Activated gamma-delta T cell (primary cell): ENCODE measurements around the gene CERCAM.
A peak's percentile ranks its signal among the peaks of the same experiment; 100 is the strongest.

ENCODE experiments used
- DNase-seq: peaks from one replicate; lab custom pipeline; 2025; lab: John Stamatoyannopoulos, UW
- total RNA-seq, 2 donors: gene quantifications; one replicate each; lab custom pipeline; 2026; lab: John Stamatoyannopoulos, UW

Gene CERCAM
- total RNA-seq: 1.6 to 3.1 reads per million in 2 donors

GRCh38 chr9:128420651-128421481 is at the start of gene CERCAM:
TSS of gene CERCAM (plus strand) at chr9:128420857. CDS start at chr9:128420878, 21 bp downstream.
- peak; percentile 43 for DNase-seq

GRCh38 chr9:128371630-128372117 is 49.0 kb upstream of the CERCAM start:
- DNase-seq: no peak

DNA sequence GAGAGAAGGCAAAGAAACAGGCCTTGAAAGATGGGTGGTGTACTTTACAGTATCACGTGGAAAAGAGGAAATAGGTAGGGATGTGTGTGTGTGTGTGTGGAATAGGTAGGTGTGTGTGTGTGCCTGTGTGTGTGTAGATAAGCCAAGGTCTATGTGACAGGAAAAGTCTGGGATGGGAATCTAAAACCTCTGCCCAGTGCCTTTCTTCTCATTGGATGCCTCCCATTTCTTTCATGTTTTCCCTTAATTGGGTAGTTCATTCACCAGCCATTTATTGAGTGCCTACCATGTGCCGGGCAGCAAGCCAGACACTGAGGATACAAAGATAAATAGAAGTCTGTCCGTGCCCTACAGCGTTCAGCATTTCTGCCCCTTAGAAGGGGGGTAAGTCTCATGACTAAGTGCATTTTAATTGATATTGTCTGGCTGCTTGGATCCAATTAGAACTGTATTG is 48.4 kb upstream of the CERCAM start:
- DNase-seq: no peak

GRCh38 chr9:128372784-128373183 is 47.9 kb upstream of the CERCAM start:
- DNase-seq: no peak

DNA sequence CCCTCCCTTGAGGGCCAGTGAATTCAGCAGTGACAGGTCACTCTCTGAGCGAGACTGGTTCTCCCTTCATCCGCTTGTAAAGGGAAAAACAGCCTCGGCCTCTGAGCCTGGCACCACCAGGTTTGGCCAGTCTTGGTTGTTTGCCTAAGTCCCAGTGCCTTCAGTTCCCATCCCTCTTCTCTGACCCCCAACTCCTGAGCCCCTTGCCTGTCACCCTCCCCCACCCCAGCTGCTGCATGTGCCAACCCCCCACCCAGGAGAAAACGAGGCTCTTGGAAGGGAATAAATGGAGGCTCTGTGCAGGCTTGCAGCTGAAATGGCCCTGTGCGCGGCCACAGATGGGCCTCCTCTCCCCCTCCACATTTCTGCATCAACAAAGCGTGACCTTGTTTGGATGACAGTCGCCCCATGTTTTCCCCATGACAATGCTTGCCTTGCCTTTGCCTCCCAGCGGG is 46.4 kb upstream of the CERCAM start:
- no peak for DNase-seq

- no peak for DNase-seq
Observed at GRCh38 chr9:128375865-128376264, 44.8 kb upstream of the CERCAM start.

- DNase-seq: no peak
Observed at GRCh38 chr9:128382261-128382660, 38.4 kb upstream of the CERCAM start.

- no peak for DNase-seq
Observed at GRCh38 chr9:128383007-128383753, 37.5 kb upstream of the CERCAM start.

- no peak for DNase-seq
Observed at GRCh38 chr9:128383791-128384190, 36.9 kb upstream of the CERCAM start.

GRCh38 chr9:128384801-128385495 is 35.7 kb upstream of the CERCAM start:
- no peak for DNase-seq

DNA sequence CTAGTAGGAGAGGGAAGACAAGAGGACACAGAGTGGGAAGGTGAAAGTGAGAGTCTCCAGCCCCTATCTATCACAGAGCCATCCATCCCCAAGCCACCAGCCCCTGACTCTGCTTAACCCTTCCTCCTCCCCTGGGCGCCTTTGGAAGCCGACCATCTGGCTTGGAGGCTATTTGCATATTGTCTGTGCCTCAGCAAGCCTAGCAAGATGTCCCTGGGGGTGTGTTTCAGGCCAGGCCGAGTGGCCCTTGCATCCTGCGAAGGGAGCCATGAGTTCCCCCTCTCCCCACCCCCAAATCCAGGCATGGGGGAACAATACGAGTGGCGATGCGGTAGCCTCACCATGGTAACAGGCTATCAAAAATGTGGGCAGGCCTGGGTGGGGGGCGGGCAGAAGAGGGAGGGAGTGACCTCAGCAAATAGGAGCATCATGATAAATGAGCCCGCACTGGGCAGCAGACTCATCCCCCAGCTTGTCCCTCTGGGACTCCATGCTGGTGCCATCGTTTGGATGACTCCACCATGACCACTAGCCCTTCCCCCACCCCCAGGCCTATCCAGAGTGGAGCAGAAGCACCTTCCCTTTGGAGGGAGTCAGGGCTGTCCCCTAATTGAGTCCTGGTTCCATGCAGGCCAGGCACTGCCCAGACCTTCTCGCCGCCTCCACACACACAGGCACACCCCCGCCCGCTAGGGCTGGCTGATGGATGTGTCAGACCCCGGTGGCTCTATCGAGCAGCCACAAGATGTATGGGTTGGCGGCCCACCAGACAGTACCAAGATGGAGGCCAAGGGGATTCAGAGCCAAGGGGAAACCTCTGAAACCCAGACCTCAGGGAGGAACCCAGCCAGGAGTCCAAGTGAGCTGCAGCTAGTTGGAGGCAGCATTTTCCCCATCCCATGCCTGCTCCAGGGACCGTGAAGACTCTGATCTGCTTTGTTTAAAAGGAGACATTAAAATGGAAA is 34.9 kb upstream of the CERCAM start:
- DNase-seq: no peak

- no peak for DNase-seq
Observed at GRCh38 chr9:128388150-128388549, 32.5 kb upstream of the CERCAM start.

DNA sequence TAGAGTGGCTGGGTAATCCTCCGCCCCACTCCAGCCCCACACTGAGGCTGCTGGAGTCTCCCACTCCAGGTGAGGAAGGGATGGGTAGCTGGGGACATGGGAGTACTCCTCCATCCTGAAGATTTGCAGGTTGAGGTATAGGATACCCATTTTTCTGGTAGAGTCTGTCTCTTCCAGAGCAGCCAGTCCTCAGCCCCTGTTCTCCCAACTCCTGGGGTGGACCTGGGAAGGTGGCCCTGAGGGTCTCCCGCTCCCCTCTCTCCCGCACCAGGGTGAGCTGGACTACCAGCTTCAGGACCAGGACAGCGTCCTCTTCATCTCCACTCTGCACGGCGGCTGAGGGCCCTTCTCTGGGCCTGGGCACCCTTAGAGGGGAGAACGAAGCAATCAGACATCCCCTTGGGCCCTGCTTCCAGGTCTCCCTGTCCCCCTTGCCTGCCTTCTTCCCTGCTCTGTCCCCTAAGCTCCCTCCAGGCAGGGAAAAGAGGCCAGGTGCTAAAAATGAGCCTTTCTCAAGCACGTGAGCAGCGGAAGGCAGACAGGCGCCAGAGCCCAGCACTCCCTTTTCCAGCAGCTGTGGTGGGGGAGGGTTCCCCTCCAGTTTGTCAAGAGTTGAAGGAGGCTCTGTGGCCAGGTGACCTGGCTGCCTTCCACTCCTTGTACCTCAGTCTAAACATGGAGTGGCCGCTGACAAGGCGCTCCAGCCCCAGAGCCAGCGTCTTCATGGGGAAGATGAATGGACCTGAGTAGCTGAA is 31.1 kb upstream of the CERCAM start:
- DNase-seq: no peak

GRCh38 chr9:128390150-128390812 is 30.4 kb upstream of the CERCAM start:
- no peak for DNase-seq

DNA sequence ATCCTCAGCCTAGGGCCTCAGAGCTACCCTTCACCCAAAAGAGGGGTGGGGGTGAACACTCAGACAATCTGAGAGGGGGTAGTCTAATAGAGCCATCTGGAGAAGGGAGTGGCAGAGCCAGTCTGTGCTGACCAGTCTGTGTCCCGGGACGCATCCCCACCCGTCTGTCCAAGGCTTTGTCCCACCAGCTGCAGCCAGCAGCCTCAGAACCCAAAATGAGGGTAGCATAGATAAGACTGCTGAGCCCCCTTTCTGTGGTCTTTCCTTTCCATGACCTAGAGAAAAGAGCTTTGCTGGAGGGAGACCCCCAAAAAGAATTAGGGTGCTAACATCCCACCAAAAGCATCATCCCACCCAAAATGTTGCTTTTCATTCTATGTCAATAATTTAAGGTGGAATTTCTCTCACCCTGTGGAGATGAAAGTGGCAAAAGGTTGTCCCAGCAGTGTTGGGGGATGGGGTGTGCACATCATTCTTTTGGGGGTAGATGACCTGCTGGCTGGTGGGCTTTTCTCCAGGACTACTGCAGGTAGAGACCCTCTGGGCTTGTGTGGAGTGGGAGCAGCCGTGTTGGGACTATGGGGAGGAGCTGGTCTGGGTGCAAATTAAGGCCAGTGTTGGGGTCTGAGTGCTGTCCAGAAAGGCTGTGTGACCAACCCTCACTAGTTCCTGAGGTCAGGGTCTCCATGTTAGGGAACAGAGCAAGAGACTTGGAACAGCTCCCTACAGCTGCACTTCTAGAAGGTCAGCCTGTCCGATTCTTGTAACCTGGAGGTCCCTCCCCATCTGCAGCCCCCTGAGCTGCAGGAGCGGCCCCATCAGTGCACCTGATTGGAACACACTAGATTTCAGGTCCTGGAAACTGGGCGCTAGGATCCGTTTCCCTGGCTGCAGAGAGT is 29.6 kb upstream of the CERCAM start:
- DNase-seq: no peak

GRCh38 chr9:128391956-128392301 is 28.7 kb upstream of the CERCAM start:
- no peak for DNase-seq

GRCh38 chr9:128392302-128393144 is 28.1 kb upstream of the CERCAM start:
- DNase-seq: no peak
